Femur (tissue), 1 donor: ENCODE measurements around the gene TRIM31.
A peak's percentile ranks its signal among the peaks of the same experiment; 100 is the strongest.

ENCODE experiments used
- DNase-seq: peaks from one replicate; pipeline ENCODE4 v3.0.0-alpha.2; 2017

The TRIM31 gene

DNA sequence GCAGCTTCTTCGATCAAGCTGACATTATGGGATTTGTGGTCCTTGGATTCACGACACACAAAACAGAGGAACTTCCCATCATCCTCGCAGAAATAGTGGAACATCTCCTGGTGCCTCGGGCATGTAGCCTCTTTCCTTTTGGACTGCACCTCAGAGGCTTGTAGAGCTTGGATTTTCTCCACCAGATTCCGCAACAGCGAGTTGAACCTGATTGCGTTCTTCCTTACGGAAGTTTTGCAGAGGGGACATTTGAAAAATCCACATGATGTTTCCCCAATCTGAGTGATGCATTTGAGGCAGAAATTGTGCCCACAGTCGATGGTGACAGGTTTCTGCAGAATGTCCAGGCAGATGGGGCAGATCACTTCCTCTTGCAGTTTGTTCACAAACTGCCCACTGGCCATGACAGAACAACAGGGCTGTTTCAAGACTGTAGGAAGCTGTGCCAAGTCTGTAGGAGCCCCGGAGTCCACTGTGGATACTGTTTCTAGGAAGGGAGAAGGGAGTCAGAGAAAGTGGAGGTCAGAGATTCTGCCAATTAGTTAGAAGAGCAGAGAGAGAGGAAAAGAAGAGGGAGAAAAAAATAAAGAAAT lies 392 bp downstream of the TRIM31 start:
- no peak for DNase-seq

DNA sequence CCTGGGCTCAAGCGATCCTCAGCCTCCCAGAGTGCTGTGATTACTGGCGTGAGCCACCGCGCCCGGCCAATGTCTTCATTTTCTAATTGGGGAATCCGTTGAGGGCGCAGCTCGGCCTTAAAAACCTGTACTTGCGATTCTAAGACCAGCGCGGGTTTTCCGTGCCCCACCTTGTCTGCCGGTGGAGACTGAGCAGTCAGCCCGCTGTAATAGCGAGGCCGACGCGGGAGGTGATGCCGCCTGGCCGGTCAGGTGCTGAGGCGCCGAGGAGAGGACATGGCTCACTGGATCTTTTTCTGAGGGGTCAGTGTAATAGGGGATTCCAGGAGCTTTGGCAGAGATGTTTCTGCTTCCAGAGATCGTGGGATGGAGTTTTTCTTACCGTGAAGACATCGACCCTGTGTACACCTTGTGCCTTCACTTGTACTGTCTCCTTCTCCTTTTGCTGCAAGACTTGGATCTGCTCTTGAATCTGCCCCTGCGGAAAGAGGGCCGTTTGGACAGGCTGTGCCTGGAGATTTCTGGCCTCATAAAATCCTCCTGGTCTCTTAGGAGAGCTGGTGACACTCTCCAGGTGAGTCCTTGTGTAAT lies 1.5 kb downstream of the TRIM31 start:
- no peak for DNase-seq

GRCh38 chr6:30104661-30105060 lies 8.2 kb downstream of the TRIM31 start:
- DNase-seq, result no peak

DNA sequence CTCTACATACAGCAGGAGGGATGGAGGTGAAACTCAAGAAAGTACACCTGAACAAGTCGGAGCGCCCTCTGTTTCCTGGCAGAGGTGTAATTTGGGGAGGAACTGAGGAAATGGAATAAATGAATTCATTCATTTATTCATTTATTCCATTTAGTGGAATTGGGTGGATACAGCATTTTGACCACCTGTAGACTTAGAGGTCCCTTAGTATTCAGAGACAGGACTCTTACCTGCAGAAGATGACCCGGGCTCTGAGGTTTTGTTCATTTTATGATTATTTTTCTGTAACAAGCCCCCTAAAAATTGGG lies 9.1 kb downstream of the TRIM31 start:
- no peak for DNase-seq

- DNase-seq, result peak; percentile 85
These were observed 9.7 kb downstream of the TRIM31 start for GRCh38 chr6:30102970-30103871.

GRCh38 chr6:30102414-30102969 lies 10.4 kb downstream of the TRIM31 start:
- no peak for DNase-seq

DNA sequence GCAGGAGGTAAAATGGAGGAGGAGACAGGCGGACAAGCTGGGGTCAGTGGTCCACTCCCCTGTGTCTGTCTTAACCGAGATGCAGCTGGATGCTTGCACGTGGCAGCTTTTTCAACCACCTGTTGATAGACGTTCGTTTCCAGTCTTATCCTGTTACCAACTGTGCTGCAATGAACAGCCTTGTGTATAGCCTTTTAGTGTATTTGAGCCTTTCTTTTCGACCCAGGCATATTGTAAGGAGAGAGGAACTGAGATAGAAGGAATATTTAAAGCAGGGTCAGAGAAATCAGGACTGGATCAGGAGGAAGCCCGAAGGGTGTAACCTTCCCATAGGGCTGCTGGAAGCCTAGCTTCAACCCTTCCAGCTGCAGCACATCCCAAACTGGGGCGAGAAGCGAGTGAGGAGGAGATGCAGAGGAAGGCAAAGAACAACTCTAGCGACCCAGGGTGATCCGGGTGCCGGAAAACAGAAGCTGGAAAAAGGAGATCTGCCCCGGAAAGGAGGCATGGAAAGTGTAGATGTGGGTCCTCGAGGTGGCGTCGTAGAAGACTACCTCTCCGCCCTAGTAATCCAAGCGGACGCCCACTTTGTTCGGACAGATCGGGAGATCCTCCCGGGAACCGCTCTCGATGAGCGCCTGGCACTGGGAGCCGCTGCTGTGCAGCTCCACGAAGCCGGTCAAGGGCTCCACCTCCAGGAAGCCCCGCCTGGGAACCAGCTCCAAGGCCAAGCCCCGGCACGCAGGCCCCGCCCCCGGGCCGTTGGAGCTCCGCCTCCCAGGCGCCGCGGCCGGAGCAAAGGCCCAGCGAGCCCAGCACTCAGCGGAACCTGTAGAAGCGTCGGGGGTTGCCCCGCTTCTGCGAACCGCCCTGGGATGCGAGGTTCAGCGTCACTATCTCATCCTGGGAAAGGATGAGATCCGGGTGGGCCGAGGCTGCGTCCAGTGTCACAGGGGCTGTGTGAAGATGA lies 11.2 kb downstream of the TRIM31 start:
- DNase-seq, result peak; percentile 90

DNA sequence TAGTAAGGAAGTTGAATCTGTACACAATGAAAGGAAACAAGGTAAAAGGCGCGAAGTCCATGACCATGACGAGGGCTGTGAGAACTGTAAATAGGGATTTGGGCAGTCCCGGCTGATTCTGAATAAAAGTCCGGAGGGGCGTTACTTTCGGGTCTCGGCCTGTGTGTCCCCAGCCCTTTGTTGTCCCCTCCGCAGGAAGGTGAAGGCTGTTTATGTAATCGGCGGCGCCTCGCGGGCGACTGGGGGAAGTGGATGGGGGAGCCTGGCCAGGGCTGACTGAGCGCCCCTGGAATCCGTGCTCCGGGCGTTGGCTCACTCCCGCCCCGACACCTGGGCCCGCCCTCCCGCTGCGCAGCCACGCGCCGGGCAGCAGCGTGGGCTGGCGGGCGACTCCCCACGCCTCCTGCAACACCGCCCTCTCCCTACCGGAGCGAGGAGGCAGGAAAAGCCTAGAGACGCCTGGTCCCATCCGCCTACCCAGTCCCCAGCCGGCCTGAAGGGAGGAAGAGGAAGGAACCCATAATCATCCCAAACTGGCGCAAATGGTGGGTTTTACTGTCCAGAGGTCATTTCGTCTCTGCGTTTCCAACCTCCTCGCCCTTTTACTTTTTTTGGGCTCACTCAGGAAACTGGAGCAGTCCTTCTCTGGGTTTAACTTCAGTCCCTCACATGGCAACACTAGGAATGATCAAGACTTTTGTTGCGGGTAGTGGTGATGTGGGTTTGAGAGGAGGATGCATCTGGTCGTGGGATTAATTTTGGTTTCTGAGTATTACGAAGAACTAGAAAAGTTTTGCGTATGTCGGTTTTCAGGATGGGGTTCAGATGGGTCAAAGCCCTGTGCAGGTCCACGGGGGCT lies 12.1 kb downstream of the TRIM31 start:
- no peak for DNase-seq

DNA sequence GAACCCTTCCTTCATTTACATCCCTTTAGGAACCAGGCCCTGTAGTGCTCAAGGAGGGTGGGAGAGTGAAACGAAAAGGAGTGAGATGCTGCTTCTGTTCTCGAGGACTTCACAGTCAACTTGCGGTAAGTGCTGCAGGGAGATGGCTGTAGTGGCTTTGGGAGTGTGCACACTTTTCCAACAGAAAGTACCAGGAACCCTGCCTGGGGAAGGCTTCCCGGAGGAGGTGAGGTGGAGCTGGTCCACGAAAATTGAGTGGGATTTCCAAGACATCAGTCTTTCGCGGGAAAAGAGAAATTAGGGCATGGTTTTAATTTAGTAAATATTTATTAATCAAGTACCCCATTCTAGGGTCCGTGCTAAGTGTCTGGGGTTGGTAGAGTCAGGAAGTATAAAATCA lies 12.7 kb downstream of the TRIM31 start:
- no peak for DNase-seq

- no peak for DNase-seq
These were observed 14.8 kb downstream of the TRIM31 start for GRCh38 chr6:30097902-30098768.

- no peak for DNase-seq
These were observed 16.1 kb downstream of the TRIM31 start for GRCh38 chr6:30096829-30097228.

- DNase-seq, result no peak
These were observed 18.8 kb downstream of the TRIM31 start for GRCh38 chr6:30093951-30094661.

DNA sequence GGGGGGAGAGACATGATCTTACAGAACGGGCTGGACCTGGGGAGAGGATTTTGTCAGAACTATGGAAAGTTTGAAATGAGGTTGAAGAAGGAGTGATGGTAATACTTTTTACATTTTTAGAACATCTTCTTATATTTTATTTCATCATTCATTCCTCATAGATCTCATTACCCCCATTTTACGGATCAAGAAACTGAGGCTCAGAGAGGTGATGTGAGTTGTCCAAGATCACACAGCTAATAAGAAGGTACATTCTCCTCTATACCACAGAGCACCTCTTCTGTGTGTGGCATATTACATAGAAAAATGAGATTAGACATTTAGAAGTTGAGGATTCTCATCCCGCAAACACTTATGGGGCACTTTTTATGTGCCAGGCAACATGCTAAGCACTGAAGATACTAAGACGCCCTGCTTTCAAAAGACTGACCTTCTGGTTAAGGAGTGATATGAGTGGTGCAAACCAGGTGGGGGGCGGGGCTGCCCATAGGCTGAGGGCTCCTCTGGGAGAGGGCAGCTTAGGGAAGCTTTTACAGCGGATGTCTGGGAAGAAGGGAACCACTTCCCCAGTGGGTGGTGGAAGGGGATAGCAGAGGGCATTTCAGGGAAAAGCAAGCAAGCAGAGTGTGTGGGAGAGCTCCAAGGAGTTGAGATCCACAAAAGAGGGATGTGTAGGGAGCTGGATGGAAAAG lies 19.9 kb downstream of the TRIM31 start:
- DNase-seq, result no peak

DNA sequence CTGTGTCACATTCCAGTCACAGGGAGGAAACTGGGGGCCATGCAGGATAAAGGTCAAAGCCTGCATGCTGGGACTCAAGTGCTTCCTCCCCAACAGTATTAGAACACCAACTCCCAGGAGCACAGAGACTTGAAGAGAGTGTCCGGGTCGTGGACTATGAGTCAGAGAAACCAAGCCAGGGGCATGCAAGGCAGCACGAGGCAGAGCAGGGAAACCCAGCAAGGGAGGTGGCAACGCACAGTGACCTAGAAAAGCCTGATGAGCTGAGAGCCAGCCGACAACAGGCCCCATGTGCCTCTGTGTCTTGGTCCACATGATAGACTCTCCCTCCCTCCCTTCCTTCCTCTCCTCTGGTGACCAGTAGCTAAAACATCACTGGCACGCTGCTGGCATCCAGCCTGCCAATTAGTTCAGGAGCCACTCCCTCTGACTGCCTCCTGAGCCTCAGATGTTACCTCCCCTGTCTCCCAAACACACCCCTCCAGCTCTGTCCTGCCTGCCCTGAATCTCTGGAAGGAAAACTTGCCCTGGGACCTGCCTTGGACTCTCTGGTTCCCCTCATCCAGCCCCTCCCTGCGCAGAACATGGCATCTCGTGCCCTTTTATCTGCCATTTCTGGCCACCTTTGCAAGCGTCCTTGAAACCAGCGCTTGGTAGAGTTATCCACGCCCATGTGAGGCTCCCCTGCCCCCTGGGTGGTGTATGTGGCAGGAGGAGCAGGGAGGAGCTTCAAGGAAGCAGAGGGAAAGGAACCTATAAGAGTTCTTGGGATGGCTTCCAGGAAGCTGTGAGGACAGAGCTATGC lies 21.1 kb downstream of the TRIM31 start:
- no peak for DNase-seq

DNA sequence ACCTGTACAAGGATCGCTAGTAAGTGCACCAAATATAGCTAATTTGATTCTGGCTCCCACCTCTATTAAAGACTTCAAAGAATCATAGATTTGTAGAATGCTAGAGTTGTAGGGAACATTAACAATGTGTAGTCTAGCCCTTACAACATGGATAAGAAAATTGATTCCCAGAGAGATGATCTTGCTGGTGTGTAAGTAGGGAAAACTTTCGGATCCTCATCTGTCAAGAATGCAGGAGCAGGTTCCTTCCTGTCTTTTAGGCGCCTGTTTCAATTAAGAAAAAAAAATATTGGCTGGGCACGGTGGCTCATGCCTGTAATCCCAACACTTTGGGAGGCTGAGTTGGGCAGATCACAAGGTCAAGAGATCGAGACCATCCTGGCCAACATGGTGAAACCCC lies 25.0 kb downstream of the TRIM31 start:
- DNase-seq, result no peak

GRCh38 chr6:30077218-30077617 lies 35.7 kb downstream of the TRIM31 start:
- no peak for DNase-seq

GRCh38 chr6:30075790-30076732 lies 36.8 kb downstream of the TRIM31 start:
- DNase-seq, result peak; percentile 25
